Neural cell (in vitro differentiated cells): ENCODE measurements around the gene ADPRH. TPM values are rescaled to one million over a fixed set of nuclear protein-coding genes. Genes with fewer than 3 reads are reported as not detected.

Experiments used
- H2AFZ ChIP-seq: fragments of 200-600, 300-800 bp; sonication (generic), shearing (Covaris generic); 2 replicates; pipeline ENCODE4 v1.6.0; 2014; ENCODE audit warnings: low read depth, mild to moderate bottlenecking, antibody characterized with exemption, low read length, moderate library complexity
- H3F3A ChIP-seq: fragments of 200-600 bp; shearing (Covaris generic); 2 replicates; pipeline ENCODE4 v1.6.1; 2016; ENCODE audit warnings: mild to moderate bottlenecking, moderate library complexity, mixed read lengths, antibody characterized with exemption, low read length; ENCODE audit not compliant: insufficient read depth, poor library complexity, severe bottlenecking
- H3K27ac ChIP-seq: fragments of 200-600, 300-800 bp; sonication (generic), shearing (Covaris generic); 2 replicates; pipeline ENCODE4 v1.5.1; 2014; ENCODE audit warnings: mild to moderate bottlenecking, low read length, moderate library complexity
- H3K27me3 ChIP-seq: fragments of 300-800, 200-600 bp; sonication (generic), shearing (Covaris generic); 2 replicates; pipeline ENCODE4 v1.6.0; 2014; ENCODE audit warnings: mild to moderate bottlenecking, low read depth, low read length, moderate library complexity; ENCODE audit not compliant: insufficient read depth
- H3K36me3 ChIP-seq: fragments of 300-800, 200-600 bp; sonication (generic), shearing (Covaris generic); 2 replicates; pipeline ENCODE4 v1.5.1; 2014; ENCODE audit warnings: mild to moderate bottlenecking, antibody characterized with exemption, low read length, moderate library complexity; ENCODE audit not compliant: insufficient read depth
- H3K4me2 ChIP-seq: fragments of 300-800, 200-600 bp; sonication (generic), shearing (Covaris generic); 2 replicates; pipeline ENCODE4 v1.6.0; 2014; ENCODE audit warnings: mild to moderate bottlenecking, low read length
- H3K4me3 ChIP-seq: fragments of 300-800, 200-600 bp; sonication (generic), shearing (Covaris generic); 2 replicates; pipeline ENCODE4 v1.5.1; 2014; ENCODE audit warnings: mild to moderate bottlenecking, low read length, moderate library complexity
- H3K79me2 ChIP-seq: fragments of 200-600 bp; shearing (Covaris generic); replicated peaks from 2 replicates; pipeline ENCODE4 v1.6.0; 2014; ENCODE audit warnings: mild to moderate bottlenecking, low read length, moderate library complexity; ENCODE audit not compliant: insufficient read depth
- H3K9ac ChIP-seq: fragments of 300-800, 200-600 bp; sonication (generic), shearing (Covaris generic); 2 replicates; pipeline ENCODE4 v1.6.1; 2016; ENCODE audit warnings: mild to moderate bottlenecking, low read length, mixed read lengths
- H3K9me2 ChIP-seq: fragments of 200-600 bp; shearing (Covaris generic); 2 replicates; pipeline ENCODE4 v1.6.1; 2016; ENCODE audit warnings: mild to moderate bottlenecking, low read length, mixed read lengths; ENCODE audit not compliant: insufficient read depth
- H3K9me3 ChIP-seq: fragments of 200-600, 300-800 bp; sonication (generic), shearing (Covaris generic); 2 replicates; pipeline ENCODE4 v1.6.1; 2016; ENCODE audit warnings: mild to moderate bottlenecking, mixed run types, low read length, moderate library complexity, mixed read lengths
- H4K20me1 ChIP-seq: fragments of 200-600 bp; shearing (Covaris generic); 2 replicates; pipeline ENCODE4 v1.6.1; 2016; ENCODE audit warnings: mild to moderate bottlenecking, mixed run types; ENCODE audit not compliant: insufficient read depth
- CTCF ChIP-seq: fragments of 450-650 bp; IDR thresholded peaks from 2 replicates; pipeline ENCODE4 v1.5.1; 2014; ENCODE audit warnings: antibody characterized with exemption, mild to moderate bottlenecking, moderate library complexity; ENCODE audit not compliant: poor library complexity, severe bottlenecking
- EP300 ChIP-seq: fragments of 450-650 bp; conservative IDR thresholded peaks from 2 replicates; pipeline ENCODE4 v1.6.1; 2014; ENCODE audit warnings: antibody characterized with exemption, mild to moderate bottlenecking, moderate library complexity; ENCODE audit not compliant: poor library complexity, severe bottlenecking
- EZH2 ChIP-seq: fragments of 200-600, 300-800 bp; shearing (Covaris generic), sonication (generic); IDR thresholded peaks from 2 replicates; pipeline ENCODE4 v1.6.1; 2014; ENCODE audit warnings: antibody characterized with exemption, low read length, borderline replicate concordance, mild to moderate bottlenecking; ENCODE audit not compliant: insufficient read depth, poor library complexity, severe bottlenecking
- MXI1 ChIP-seq: fragments of 450-650 bp; conservative IDR thresholded peaks from 2 replicates; pipeline ENCODE4 v1.6.1; 2014; ENCODE audit warnings: antibody characterized with exemption, mild to moderate bottlenecking; ENCODE audit not compliant: poor library complexity, severe bottlenecking
- POLR2AphosphoS5 ChIP-seq: IDR thresholded peaks from 2 replicates; pipeline ENCODE4 v1.6.1; 2012
- RAD21 ChIP-seq: fragments of 450-650 bp; conservative IDR thresholded peaks from 2 replicates; pipeline ENCODE4 v1.6.1; 2014; ENCODE audit warnings: antibody characterized with exemption, mild to moderate bottlenecking, moderate library complexity
- SMC3 ChIP-seq: fragments of 450-650 bp; conservative IDR thresholded peaks from 2 replicates; pipeline ENCODE4 v1.6.1; 2014; ENCODE audit warnings: antibody characterized with exemption, mild to moderate bottlenecking, moderate library complexity; ENCODE audit not compliant: poor library complexity
- TAF1 ChIP-seq: IDR thresholded peaks from 2 replicates; pipeline ENCODE4 v1.6.1; 2012; ENCODE audit warnings: low read depth
- polyA plus RNA-seq: library from polyadenylated mRNA; depleted of rRNA; stranded (reverse); fragments of >200 nt; gene quantifications from 2 replicates; pipeline ENCODE4 v1.2.3, GENCODE V29; 2014
- TF ChIP-seq, protein P1 (sequence below): IDR thresholded peaks from 2 replicates; pipeline ENCODE4 v1.6.1; 2012; ENCODE audit warnings: borderline replicate concordance

Gene ADPRH
- polyA plus RNA-seq, 1 donor from 2014 or later: 0.07 TPM

GRCh38 chr3:119588112-119588511 is 8.8 kb downstream of the ADPRH start:
- no peaks in the 10 kb centered on the region for H3K27me3 ChIP-seq
- no peaks in the 10 kb centered on the region for H3K9me3 ChIP-seq
- H3K27ac ChIP-seq: no peak overlapping the region
- no peaks in the 10 kb centered on the region for H3K9me2 ChIP-seq
- no peaks in the 10 kb centered on the region for H3F3A ChIP-seq
- H3K79me2 ChIP-seq: no peaks in the 10 kb centered on the region
- no peak overlapping the region for H3K4me2 ChIP-seq
- no peak overlapping the region for H2AFZ ChIP-seq
- no peak overlapping the region for H3K9ac ChIP-seq
- TF ChIP-seq EZH2 (no peak), SMC3 (no peak), EP300 (no peak), CTCF (no peak), MXI1 (no peak), TAF1 (no peak), POLR2AphosphoS5 (no peak), RAD21 (no peak)
- TF ChIP-seq, protein P1, sequence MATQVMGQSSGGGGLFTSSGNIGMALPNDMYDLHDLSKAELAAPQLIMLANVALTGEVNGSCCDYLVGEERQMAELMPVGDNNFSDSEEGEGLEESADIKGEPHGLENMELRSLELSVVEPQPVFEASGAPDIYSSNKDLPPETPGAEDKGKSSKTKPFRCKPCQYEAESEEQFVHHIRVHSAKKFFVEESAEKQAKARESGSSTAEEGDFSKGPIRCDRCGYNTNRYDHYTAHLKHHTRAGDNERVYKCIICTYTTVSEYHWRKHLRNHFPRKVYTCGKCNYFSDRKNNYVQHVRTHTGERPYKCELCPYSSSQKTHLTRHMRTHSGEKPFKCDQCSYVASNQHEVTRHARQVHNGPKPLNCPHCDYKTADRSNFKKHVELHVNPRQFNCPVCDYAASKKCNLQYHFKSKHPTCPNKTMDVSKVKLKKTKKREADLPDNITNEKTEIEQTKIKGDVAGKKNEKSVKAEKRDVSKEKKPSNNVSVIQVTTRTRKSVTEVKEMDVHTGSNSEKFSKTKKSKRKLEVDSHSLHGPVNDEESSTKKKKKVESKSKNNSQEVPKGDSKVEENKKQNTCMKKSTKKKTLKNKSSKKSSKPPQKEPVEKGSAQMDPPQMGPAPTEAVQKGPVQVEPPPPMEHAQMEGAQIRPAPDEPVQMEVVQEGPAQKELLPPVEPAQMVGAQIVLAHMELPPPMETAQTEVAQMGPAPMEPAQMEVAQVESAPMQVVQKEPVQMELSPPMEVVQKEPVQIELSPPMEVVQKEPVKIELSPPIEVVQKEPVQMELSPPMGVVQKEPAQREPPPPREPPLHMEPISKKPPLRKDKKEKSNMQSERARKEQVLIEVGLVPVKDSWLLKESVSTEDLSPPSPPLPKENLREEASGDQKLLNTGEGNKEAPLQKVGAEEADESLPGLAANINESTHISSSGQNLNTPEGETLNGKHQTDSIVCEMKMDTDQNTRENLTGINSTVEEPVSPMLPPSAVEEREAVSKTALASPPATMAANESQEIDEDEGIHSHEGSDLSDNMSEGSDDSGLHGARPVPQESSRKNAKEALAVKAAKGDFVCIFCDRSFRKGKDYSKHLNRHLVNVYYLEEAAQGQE: no peak
- no peaks in the 10 kb centered on the region for H4K20me1 ChIP-seq
- no peaks in the 10 kb centered on the region for H3K36me3 ChIP-seq
- H3K4me3 ChIP-seq: no peak overlapping the region

DNA sequence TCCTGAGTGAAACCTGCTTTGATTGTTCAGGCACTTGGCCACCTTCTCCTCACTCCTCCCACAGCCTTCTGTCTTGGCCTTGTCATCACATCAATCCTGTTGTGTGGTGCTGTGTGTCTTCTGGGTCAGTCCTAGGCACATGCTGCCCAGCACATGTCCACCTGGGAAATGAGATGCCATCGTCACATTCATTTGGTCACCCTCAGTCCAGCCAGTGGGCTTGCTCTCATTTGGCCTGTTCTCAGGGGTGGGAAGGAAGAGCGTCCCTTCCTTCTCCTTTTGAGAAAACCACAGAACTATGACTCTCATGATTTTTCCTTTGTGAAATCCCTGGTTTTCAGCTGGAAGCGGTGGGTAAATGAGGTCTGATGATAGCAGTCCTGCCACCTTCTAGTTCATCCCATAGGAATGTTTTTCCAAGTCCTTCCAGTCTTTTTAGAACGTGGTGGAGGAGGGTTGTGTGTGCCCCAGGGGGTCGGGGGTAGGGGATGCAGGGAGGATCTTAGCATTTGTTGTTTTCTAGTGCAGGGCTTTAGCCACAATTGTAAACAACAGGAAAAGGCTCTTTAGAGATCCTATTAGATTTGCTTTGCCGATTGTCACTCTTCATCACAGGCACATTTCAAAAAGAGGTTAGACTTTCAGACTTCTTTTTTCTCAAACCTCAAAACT is 9.9 kb downstream of the ADPRH start:
- H3K27ac ChIP-seq: no peak overlapping the region
- no peak overlapping the region for H3K4me2 ChIP-seq
- no peaks in the 10 kb centered on the region for H3F3A ChIP-seq
- no peaks in the 10 kb centered on the region for H3K36me3 ChIP-seq
- H3K9ac ChIP-seq: no peak overlapping the region
- no peak overlapping the region for H3K4me3 ChIP-seq
- no peaks in the 10 kb centered on the region for H3K9me3 ChIP-seq
- no peaks in the 10 kb centered on the region for H3K27me3 ChIP-seq
- TF ChIP-seq RAD21 (no peak), SMC3 (no peak)
- no peak overlapping the region for H2AFZ ChIP-seq
- H3K9me2 ChIP-seq: no peaks in the 10 kb centered on the region
- no peaks in the 10 kb centered on the region for H3K79me2 ChIP-seq
- no peaks in the 10 kb centered on the region for H4K20me1 ChIP-seq
